A673 (cell line): Measurements from ENCODE around the gene CUL4A. TPM values are rescaled to one million over a fixed set of nuclear protein-coding genes. Genes with fewer than 3 reads are reported as not detected.

Experiments
- BruUV-seq: library from RNA; stranded (reverse); fragments of 400-500 nt; replicated peaks from 2 replicates; lab custom pipeline; 2021; lab: Mats Ljungman, UMichigan
- CTCF ChIA-PET: fragments of 300-600 bp; sonication (Branson Sonifier 250); formaldehyde crosslinking; loops from one replicate; lab custom pipeline; 2022; ENCODE audit warnings: antibody characterized with exemption; lab: Charles Lee
- POLR2A ChIA-PET: fragments of 300-600 bp; sonication (Branson Sonifier 250); formaldehyde crosslinking; loops from one replicate; lab custom pipeline; 2022; ENCODE audit warnings: antibody characterized with exemption; ENCODE audit not compliant: low non-redundant PET; lab: Charles Lee
- DNase-seq: peaks from one replicate; pipeline ENCODE4 v3.0.0-alpha.2; 2015; ENCODE audit warnings: low spot score
- H3K27ac ChIP-seq: fragments of 200-600 bp; sonication (generic); 2 replicates; pipeline ENCODE4 v1.5.1; 2016; ENCODE audit warnings: mixed run types, low read depth, mild to moderate bottlenecking, mixed read lengths, antibody characterized with exemption, low read length; ENCODE audit not compliant: poor library complexity, severe bottlenecking
- H3K27me3 ChIP-seq: fragments of 200-600 bp; sonication (generic); replicated peaks from 2 replicates; pipeline ENCODE4 v1.6.1; 2017; ENCODE audit warnings: mixed run types, low read depth, mild to moderate bottlenecking, mixed read lengths, antibody characterized with exemption, low read length; ENCODE audit not compliant: insufficient read depth, poor library complexity
- H3K36me3 ChIP-seq: fragments of 200-600 bp; sonication (generic); 2 replicates; pipeline ENCODE4 v1.6.1; 2016; ENCODE audit warnings: mixed run types, mild to moderate bottlenecking, mixed read lengths, antibody characterized with exemption, low read length; ENCODE audit not compliant: insufficient read depth, poor library complexity, severe bottlenecking
- H3K4me1 ChIP-seq: fragments of 200-600 bp; sonication (generic); 2 replicates; pipeline ENCODE4 v1.6.1; 2017; ENCODE audit warnings: mixed run types, mild to moderate bottlenecking, mixed read lengths, antibody characterized with exemption, low read length; ENCODE audit not compliant: insufficient read depth, poor library complexity, severe bottlenecking
- H3K4me3 ChIP-seq: fragments of 200-600 bp; sonication (generic); 2 replicates; pipeline ENCODE4 v1.5.1; 2016; ENCODE audit warnings: low read depth, mixed run types, mild to moderate bottlenecking, mixed read lengths, low read length; ENCODE audit not compliant: poor library complexity, severe bottlenecking
- H3K9me3 ChIP-seq: fragments of 200-600 bp; sonication (generic); 2 replicates; pipeline ENCODE4 v1.6.1; 2016; ENCODE audit warnings: mixed run types, low read depth, mild to moderate bottlenecking, mixed read lengths, antibody characterized with exemption, low read length; ENCODE audit not compliant: poor library complexity, severe bottlenecking
- EZH2 ChIP-seq: fragments of 200-600 bp; sonication (generic); IDR thresholded peaks from 2 replicates; pipeline ENCODE4 v1.6.1; 2017; ENCODE audit warnings: borderline replicate concordance, low read depth, mild to moderate bottlenecking, mixed read lengths, antibody characterized with exemption, low read length; ENCODE audit not compliant: poor library complexity, severe bottlenecking
- intact Hi-C: fragments of 100-400 bp; cut with micrococcal nuclease; formaldehyde crosslinking; loops from one replicate; pipeline ENCODE4 v1.10.0; 2022; ENCODE audit not compliant: unreplicated experiment
- total RNA-seq: library from RNA; stranded (reverse); gene quantifications from 2 replicates; pipeline ENCODE4 v1.2.3, GENCODE V29; 2021
- TF ChIP-seq, protein P1 (sequence below): fragments of 300-800, 200-600 bp; sonication (generic); conservative IDR thresholded peaks from 2 replicates; pipeline ENCODE4 v1.5.1; 2017; ENCODE audit warnings: low read depth, mild to moderate bottlenecking, antibody characterized with exemption, low read length, moderate library complexity, mixed read lengths

Gene CUL4A
- total RNA-seq, 1 experiment from 2014 or later = 87.5 TPM

DNA sequence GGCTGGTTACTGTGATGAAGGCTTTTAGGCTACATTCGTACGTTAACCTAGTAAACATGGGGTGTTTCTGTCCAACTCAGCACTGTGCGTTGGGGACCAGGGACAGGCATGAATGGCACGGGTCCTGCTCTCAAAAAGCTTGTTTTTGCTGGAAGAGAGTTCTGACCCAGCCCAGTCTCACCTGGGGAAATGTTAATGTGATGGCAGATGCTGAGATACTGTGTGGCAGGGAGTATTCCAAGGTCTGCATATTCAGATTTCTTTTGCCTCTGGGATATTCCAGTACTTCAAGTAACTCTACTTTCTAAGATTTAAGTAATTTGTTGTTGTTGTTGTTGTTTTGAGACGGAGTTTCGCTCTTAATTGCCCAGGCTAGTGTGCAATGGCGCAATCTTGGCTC, 13.7 kb downstream of the CUL4A start:
- no TSS peak for BruUV-seq
- no peak for DNase-seq
- H3K4me3 ChIP-seq = no peak overlapping the region
- no peaks in the 10 kb centered on the region for H3K27me3 ChIP-seq
- no peak overlapping the region for H3K27ac ChIP-seq
- TF ChIP-seq, protein P1, sequence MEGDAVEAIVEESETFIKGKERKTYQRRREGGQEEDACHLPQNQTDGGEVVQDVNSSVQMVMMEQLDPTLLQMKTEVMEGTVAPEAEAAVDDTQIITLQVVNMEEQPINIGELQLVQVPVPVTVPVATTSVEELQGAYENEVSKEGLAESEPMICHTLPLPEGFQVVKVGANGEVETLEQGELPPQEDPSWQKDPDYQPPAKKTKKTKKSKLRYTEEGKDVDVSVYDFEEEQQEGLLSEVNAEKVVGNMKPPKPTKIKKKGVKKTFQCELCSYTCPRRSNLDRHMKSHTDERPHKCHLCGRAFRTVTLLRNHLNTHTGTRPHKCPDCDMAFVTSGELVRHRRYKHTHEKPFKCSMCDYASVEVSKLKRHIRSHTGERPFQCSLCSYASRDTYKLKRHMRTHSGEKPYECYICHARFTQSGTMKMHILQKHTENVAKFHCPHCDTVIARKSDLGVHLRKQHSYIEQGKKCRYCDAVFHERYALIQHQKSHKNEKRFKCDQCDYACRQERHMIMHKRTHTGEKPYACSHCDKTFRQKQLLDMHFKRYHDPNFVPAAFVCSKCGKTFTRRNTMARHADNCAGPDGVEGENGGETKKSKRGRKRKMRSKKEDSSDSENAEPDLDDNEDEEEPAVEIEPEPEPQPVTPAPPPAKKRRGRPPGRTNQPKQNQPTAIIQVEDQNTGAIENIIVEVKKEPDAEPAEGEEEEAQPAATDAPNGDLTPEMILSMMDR = no peak
- TF ChIP-seq EZH2 = no peak
- ChIA-PET POLR2A (no interaction called here), CTCF (no interaction called here)
- no peaks in the 10 kb centered on the region for H3K4me1 ChIP-seq
- intact Hi-C loops = no loop called here
- H3K9me3 ChIP-seq = no peaks in the 10 kb centered on the region
- H3K36me3 ChIP-seq = peaks cover 33% of the 10 kb centered on the region

DNA sequence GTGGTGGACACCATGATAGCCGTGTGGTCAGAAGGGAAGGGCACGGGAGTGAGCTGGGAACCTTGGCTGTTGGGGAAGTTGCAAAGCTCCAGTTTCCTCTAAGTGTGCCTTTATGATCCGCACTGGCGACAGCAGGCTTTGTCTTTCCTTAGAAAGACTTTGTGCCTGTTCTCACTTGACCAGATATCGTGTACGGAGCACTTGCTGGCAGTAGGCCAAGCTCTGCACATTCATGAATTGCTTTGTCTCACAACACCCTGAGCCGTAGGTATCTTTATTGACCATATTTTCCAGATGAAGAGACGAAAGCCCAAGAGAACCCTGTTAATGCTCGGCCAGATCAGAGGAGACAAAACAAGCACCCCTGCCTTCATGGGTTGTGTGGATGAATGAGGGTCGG, 15.1 kb downstream of the CUL4A start:
- intact Hi-C loops = no loop called here
- Histone ChIP-seq H3K4me3 (no peak overlapping the region), H3K4me1 (no peaks in the 10 kb centered on the region), H3K36me3 (peaks cover 26% of the 10 kb centered on the region), H3K27ac (no peak overlapping the region), H3K27me3 (no peaks in the 10 kb centered on the region), H3K9me3 (no peaks in the 10 kb centered on the region)
- TF ChIP-seq, protein P1 = no peak
- no peak for TF ChIP-seq EZH2
- TSS peak; percentile 11 for BruUV-seq
- CTCF ChIA-PET = no interaction called here
- POLR2A ChIA-PET = no interaction called here
- no peak for DNase-seq

DNA sequence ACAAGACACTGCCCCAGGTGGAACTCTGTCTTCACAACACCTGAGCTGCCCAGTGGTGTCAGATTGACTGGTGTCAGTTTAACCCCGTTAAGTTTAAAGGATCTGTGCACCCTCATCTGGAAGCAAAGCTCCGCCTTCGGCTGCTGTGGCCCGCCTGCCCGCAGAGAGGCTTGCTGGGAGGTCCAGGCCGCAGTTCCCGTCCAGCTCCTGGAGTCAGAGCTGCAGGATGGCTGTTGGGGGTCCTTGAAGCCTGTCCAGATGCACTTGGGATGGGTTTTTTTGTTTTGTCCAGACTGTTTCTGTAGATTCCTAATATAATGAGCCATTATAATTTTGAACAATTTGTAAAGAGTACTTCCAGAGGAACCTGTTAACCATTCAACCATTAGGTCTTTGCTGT, 16.1 kb downstream of the CUL4A start:
- H3K9me3 ChIP-seq = no peaks in the 10 kb centered on the region
- H3K4me1 ChIP-seq = no peaks in the 10 kb centered on the region
- no TSS peak for BruUV-seq
- ChIA-PET POLR2A (no interaction called here), CTCF (no interaction called here)
- no peak overlapping the region for H3K27ac ChIP-seq
- no peaks in the 10 kb centered on the region for H3K27me3 ChIP-seq
- intact Hi-C loops = no loop called here
- no peak overlapping the region for H3K4me3 ChIP-seq
- DNase-seq = no peak
- no peak for TF ChIP-seq EZH2
- TF ChIP-seq, protein P1 = no peak
- H3K36me3 ChIP-seq = peaks cover 17% of the 10 kb centered on the region
